Subcutaneous abdominal adipose tissue (tissue), 5 donors: ENCODE results near the gene MRPL37.

Experiments used
- H3K27ac ChIP-seq: one replicate; pipeline ENCODE4 v1.7.0; 2013; ENCODE audit warnings: low read depth, mild to moderate bottlenecking, inconsistent platforms, low read length, moderate library complexity
- H3K27me3 ChIP-seq, 5 donors: one replicate each; pipeline ENCODE4 v1.7.0; 2013; ENCODE audit warnings: low read length in 5 of 5, inconsistent platforms in 1 of 5; ENCODE audit not compliant: control insufficient read depth in 5 of 5, insufficient read depth in 4 of 5
- H3K36me3 ChIP-seq, 5 donors: one replicate each; pipeline ENCODE4 v1.7.0; 2013; ENCODE audit warnings: low read length in 5 of 5; ENCODE audit not compliant: control insufficient read depth in 5 of 5, insufficient read depth in 5 of 5
- H3K4me1 ChIP-seq, 5 donors: one replicate each; pipeline ENCODE4 v1.7.0; 2013; ENCODE audit warnings: low read length in 5 of 5, mild to moderate bottlenecking in 3 of 5, moderate library complexity in 1 of 5; ENCODE audit not compliant: control insufficient read depth in 5 of 5, insufficient read depth in 5 of 5
- H3K4me3 ChIP-seq, 5 donors: one replicate each; pipeline ENCODE4 v1.7.0; 2013; ENCODE audit warnings: low read length in 5 of 5, low read depth in 1 of 5
- H3K9ac ChIP-seq, 5 donors: one replicate each; pipeline ENCODE4 v1.7.0; 2013; ENCODE audit warnings: low read length in 5 of 5, mild to moderate bottlenecking in 4 of 5, moderate library complexity in 3 of 5
- H3K9me3 ChIP-seq, 5 donors: one replicate each; pipeline ENCODE4 v1.7.0; 2013; ENCODE audit warnings: low read length in 5 of 5; ENCODE audit not compliant: control insufficient read depth in 5 of 5
- donor health status: healthy.
- donor health status: healthy.
- donor health status: healthy.
- donor health status: healthy.
- donor health status: healthy.

The MRPL37 gene

GRCh38 chr1:54247863-54248515 lies 48.0 kb downstream of the MRPL37 start:
- Histone ChIP-seq H3K9ac (no peak overlapping the region), H3K36me3 (peaks cover 0 to 65% (median 41%) of the 10 kb centered on the region in 5 donors), H3K27ac (no peak overlapping the region), H3K9me3 (no peaks in the 10 kb centered on the region), H3K4me1 (peaks cover 2 to 14% (median 12%) of the 10 kb centered on the region in 5 donors), H3K27me3 (no peaks in the 10 kb centered on the region), H3K4me3 (no peak overlapping the region)

- Histone ChIP-seq H3K27ac (no peak overlapping the region), H3K36me3 (peaks cover 0 to 58% (median 32%) of the 10 kb centered on the region in 5 donors), H3K9me3 (no peaks in the 10 kb centered on the region), H3K4me3 (no peak overlapping the region), H3K9ac (no peak overlapping the region), H3K4me1 (peaks cover 2 to 23% (median 21%) of the 10 kb centered on the region in 5 donors), H3K27me3 (no peaks in the 10 kb centered on the region)
These were observed 49.0 kb downstream of the MRPL37 start for GRCh38 chr1:54248966-54249365.

GRCh38 chr1:54249819-54250435 lies 50.0 kb downstream of the MRPL37 start:
- Histone ChIP-seq H3K9ac (no peak overlapping the region), H3K27me3 (no peaks in the 10 kb centered on the region), H3K4me1 (peaks cover 5 to 29% (median 23%) of the 10 kb centered on the region in 5 donors), H3K9me3 (no peaks in the 10 kb centered on the region), H3K4me3 (peak overlapping the region in 1 of 5 donors; percentile 32), H3K36me3 (peaks cover 0 to 51% (median 32%) of the 10 kb centered on the region in 5 donors), H3K27ac (peak overlapping the region; percentile 57)

GRCh38 chr1:54250670-54251069 lies 50.7 kb downstream of the MRPL37 start:
- no peak overlapping the region for H3K27ac ChIP-seq
- no peaks in the 10 kb centered on the region for H3K27me3 ChIP-seq
- H3K9ac ChIP-seq: no peak overlapping the region
- H3K4me1 ChIP-seq: peaks cover 4 to 25% (median 21%) of the 10 kb centered on the region in 5 donors
- no peak overlapping the region for H3K4me3 ChIP-seq
- no peaks in the 10 kb centered on the region for H3K9me3 ChIP-seq
- H3K36me3 ChIP-seq: peaks cover 0 to 44% (median 30%) of the 10 kb centered on the region in 5 donors

- Histone ChIP-seq H3K9ac (no peak overlapping the region), H3K36me3 (peaks cover 0 to 36% (median 15%) of the 10 kb centered on the region in 5 donors), H3K9me3 (no peaks in the 10 kb centered on the region), H3K27ac (no peak overlapping the region), H3K4me3 (no peak overlapping the region), H3K27me3 (no peaks in the 10 kb centered on the region), H3K4me1 (peaks cover 3 to 24% (median 19%) of the 10 kb centered on the region in 5 donors)
These were observed 52.5 kb downstream of the MRPL37 start for GRCh38 chr1:54252371-54252936.

GRCh38 chr1:54253480-54253879 lies 53.5 kb downstream of the MRPL37 start:
- H3K27me3 ChIP-seq: no peaks in the 10 kb centered on the region
- no peaks in the 10 kb centered on the region for H3K9me3 ChIP-seq
- H3K27ac ChIP-seq: no peak overlapping the region
- peaks cover 3 to 24% (median 19%) of the 10 kb centered on the region in 5 donors for H3K4me1 ChIP-seq
- no peak overlapping the region for H3K9ac ChIP-seq
- peaks cover 0 to 31% (median 11%) of the 10 kb centered on the region in 5 donors for H3K36me3 ChIP-seq
- no peak overlapping the region for H3K4me3 ChIP-seq

GRCh38 chr1:54254055-54254454 lies 54.1 kb downstream of the MRPL37 start:
- peaks cover 3 to 24% (median 19%) of the 10 kb centered on the region in 5 donors for H3K4me1 ChIP-seq
- H3K4me3 ChIP-seq: no peak overlapping the region
- peaks cover 0 to 26% (median 11%) of the 10 kb centered on the region in 5 donors for H3K36me3 ChIP-seq
- H3K9me3 ChIP-seq: no peaks in the 10 kb centered on the region
- no peaks in the 10 kb centered on the region for H3K27me3 ChIP-seq
- no peak overlapping the region for H3K27ac ChIP-seq
- H3K9ac ChIP-seq: peak overlapping the region in 1 of 5 donors; percentile 19

- Histone ChIP-seq H3K4me3 (no peak overlapping the region), H3K4me1 (peaks cover 3 to 20% (median 19%) of the 10 kb centered on the region in 5 donors), H3K36me3 (peaks cover 0 to 27% (median 11%) of the 10 kb centered on the region in 5 donors)
These were observed 55.2 kb downstream of the MRPL37 start for GRCh38 chr1:54255026-54255702.

GRCh38 chr1:54256522-54257345 lies 56.8 kb downstream of the MRPL37 start:
- peaks cover 3 to 14% (median 13%) of the 10 kb centered on the region in 5 donors for H3K4me1 ChIP-seq
- H3K27ac ChIP-seq: no peak overlapping the region
- no peak overlapping the region for H3K4me3 ChIP-seq
- H3K36me3 ChIP-seq: peaks cover 0 to 22% (median 0%) of the 10 kb centered on the region in 5 donors
- H3K27me3 ChIP-seq: no peaks in the 10 kb centered on the region
- no peak overlapping the region for H3K9ac ChIP-seq
- H3K9me3 ChIP-seq: no peaks in the 10 kb centered on the region

More at GRCh38 chr1:54255026-54255702, 55.2 kb downstream of the MRPL37 start:
- Histone ChIP-seq H3K9ac (no peak overlapping the region), H3K27me3 (no peaks in the 10 kb centered on the region), H3K27ac (no peak overlapping the region), H3K9me3 (no peaks in the 10 kb centered on the region)
